H1 (cell line): ENCODE measurements around the gene DHX34. TPM values are rescaled to one million over a fixed set of nuclear protein-coding genes. Genes with fewer than 3 reads are reported as not detected.

Experiments used
- CTCF ChIA-PET: fragments of 300-600 bp; sonication (Branson Sonifier 250); formaldehyde crosslinking; loops from one replicate; lab custom pipeline; 2021; ENCODE audit not compliant: partially characterized antibody; lab: Charles Lee
- POLR2A ChIA-PET: fragments of 300-600 bp; sonication (Branson Sonifier 250); formaldehyde crosslinking; loops from one replicate; lab custom pipeline; 2021; ENCODE audit warnings: inconsistent platforms; ENCODE audit not compliant: partially characterized antibody; lab: Charles Lee
- DNase-seq, 2 experiments: peaks; one replicate each; pipeline versions ENCODE4 v3.0.0 to v3.0.0-alpha.2; 2010 to 2022; ENCODE audit warnings: low spot score in 2 of 2, low read depth in 1 of 2, mixed read lengths in 1 of 2
- FAIRE-seq: peaks from 2 replicates; lab custom pipeline; 2011; peaks lifted over from hg19 to GRCh38; lab: Jason Lieb, UNC
- H2AFZ ChIP-seq: 2 replicates; pipeline ENCODE4 v1.8.1; 2012; ENCODE audit warnings: low read length, inconsistent platforms
- H2AK5ac ChIP-seq: 2 replicates; pipeline ENCODE4 v1.6.1; 2013; ENCODE audit warnings: low read depth, low read length
- H2BK120ac ChIP-seq: replicated peaks from 2 replicates; pipeline ENCODE3; 2013; ENCODE audit warnings: low read depth, low read length, inconsistent platforms
- H2BK12ac ChIP-seq: 2 replicates; pipeline ENCODE4 v1.6.1; 2013; ENCODE audit warnings: low read depth, low read length
- H2BK15ac ChIP-seq: 2 replicates; pipeline ENCODE4 v1.6.1; 2013; ENCODE audit warnings: low read length
- H2BK20ac ChIP-seq: 2 replicates; pipeline ENCODE4 v1.6.1; 2013; ENCODE audit warnings: low read length
- H2BK5ac ChIP-seq: 2 replicates; pipeline ENCODE4 v1.6.1; 2013; ENCODE audit warnings: low read depth, low read length
- H3K14ac ChIP-seq: 2 replicates; pipeline ENCODE4 v1.6.1; 2013; ENCODE audit warnings: inconsistent platforms; ENCODE audit not compliant: insufficient read length
- H3K18ac ChIP-seq: 2 replicates; pipeline ENCODE4 v1.6.1; 2013; ENCODE audit warnings: low read length; ENCODE audit errors: extremely low read depth
- H3K23ac ChIP-seq: 2 replicates; pipeline ENCODE4 v1.6.1; 2013; ENCODE audit warnings: inconsistent platforms; ENCODE audit not compliant: insufficient read length
- H3K23me2 ChIP-seq: 2 replicates; pipeline ENCODE4 v1.6.1; 2013; ENCODE audit warnings: low read depth, low read length
- H3K27ac ChIP-seq: 2 replicates; pipeline ENCODE4 v1.6.1; 2011; ENCODE audit warnings: low read depth, low read length, inconsistent platforms
- H3K27me3 ChIP-seq, 4 experiments: replicated peaks in 1 of 4; 1 replicate in 1 of 4; 2 replicates in 3 of 4; pipeline versions ENCODE4 v1.6.1 to v1.8.1; 2011 to 2013; ENCODE audit warnings: low read length in 3 of 4, mild to moderate bottlenecking in 3 of 4, inconsistent platforms in 2 of 4, mixed read lengths in 2 of 4, moderate library complexity in 1 of 4; ENCODE audit not compliant: control insufficient read depth in 3 of 4, insufficient read depth in 3 of 4; ENCODE audit errors: extremely low read depth in 1 of 4
- H3K36me3 ChIP-seq, 4 experiments: 2 replicates each; pipeline versions ENCODE4 v1.6.1 to v1.8.1; 2011 to 2013; ENCODE audit warnings: mild to moderate bottlenecking in 4 of 4, low read length in 3 of 4, moderate library complexity in 2 of 4, control low read depth in 1 of 4, inconsistent platforms in 1 of 4; ENCODE audit not compliant: insufficient read depth in 4 of 4, control insufficient read depth in 2 of 4
- H3K4ac ChIP-seq: replicated peaks from 2 replicates; pipeline ENCODE3; 2013; ENCODE audit warnings: low read length, low read depth, mixed read lengths, inconsistent platforms; ENCODE audit not compliant: insufficient read length
- H3K4me1 ChIP-seq, 4 experiments: replicated peaks in 1 of 4; 1 replicate in 1 of 4; 2 replicates in 3 of 4; pipeline versions ENCODE4 v1.6.1 to v1.8.1; 2011 to 2013; ENCODE audit warnings: low read length in 3 of 4, inconsistent platforms in 2 of 4, mixed read lengths in 1 of 4; ENCODE audit not compliant: insufficient read depth in 4 of 4, control insufficient read depth in 3 of 4
- H3K4me2 ChIP-seq, 2 experiments: 2 replicates each; pipeline versions ENCODE4 v1.6.1 to v1.8.1; 2011 to 2013; ENCODE audit warnings: low read depth in 2 of 2, low read length in 2 of 2, control low read depth in 1 of 2, inconsistent platforms in 1 of 2, mild to moderate bottlenecking in 1 of 2; ENCODE audit not compliant: insufficient read depth in 1 of 2
- H3K4me3 ChIP-seq, 4 experiments: fragments of 200-600, 300-600 bp in 1 of 4; sonication (generic), shearing (Covaris generic), sonication (Bioruptor Twin) in 1 of 4; 2 replicates each; pipeline versions ENCODE4 v1.5.1 to v1.8.1; 2011 to 2016; ENCODE audit warnings: low read length in 4 of 4, low read depth in 3 of 4, control low read depth in 2 of 4, inconsistent platforms in 2 of 4, mild to moderate bottlenecking in 2 of 4, mixed read lengths in 1 of 4, moderate library complexity in 1 of 4; ENCODE audit not compliant: insufficient read depth in 2 of 4; ENCODE audit errors: extremely low read depth in 1 of 4
- H3K56ac ChIP-seq: replicated peaks from 2 replicates; pipeline ENCODE3; 2013; ENCODE audit warnings: low read depth, mild to moderate bottlenecking, mixed read lengths, low read length, inconsistent platforms; ENCODE audit not compliant: insufficient read length
- H3K79me1 ChIP-seq: 2 replicates; pipeline ENCODE4 v1.6.1; 2013; ENCODE audit warnings: low read depth, low read length, control low read depth
- H3K79me2 ChIP-seq, 2 experiments: 2 replicates each; pipeline versions ENCODE4 v1.6.1 to v1.8.1; 2012 to 2013; ENCODE audit warnings: low read length in 2 of 2, mild to moderate bottlenecking in 2 of 2, inconsistent platforms in 1 of 2; ENCODE audit not compliant: insufficient read depth in 2 of 2, control insufficient read depth in 1 of 2
- H3K9ac ChIP-seq, 4 experiments: replicated peaks in 1 of 4; 1 replicate in 1 of 4; 2 replicates in 3 of 4; pipeline versions ENCODE4 v1.6.1 to v1.8.1; 2011 to 2013; ENCODE audit warnings: low read depth in 3 of 4, low read length in 3 of 4, control low read depth in 2 of 4, mild to moderate bottlenecking in 2 of 4, moderate library complexity in 2 of 4, inconsistent platforms in 1 of 4; ENCODE audit errors: extremely low read depth in 1 of 4
- H3K9me3 ChIP-seq, 2 experiments: 2 replicates each; pipeline versions ENCODE4 v1.6.1 to v1.8.1; 2012 to 2013; ENCODE audit warnings: mild to moderate bottlenecking in 2 of 2, moderate library complexity in 2 of 2, control low read depth in 1 of 2, inconsistent platforms in 1 of 2, low read depth in 1 of 2, low read length in 1 of 2, mixed read lengths in 1 of 2; ENCODE audit not compliant: insufficient read depth in 2 of 2
- H4K20me1 ChIP-seq, 2 experiments: replicated peaks in 1 of 2; 2 replicates each; pipeline versions ENCODE3 to v1.8.1; 2011 to 2013; ENCODE audit warnings: inconsistent platforms in 2 of 2, low read length in 2 of 2, mild to moderate bottlenecking in 1 of 2; ENCODE audit not compliant: insufficient read depth in 2 of 2, control insufficient read depth in 1 of 2
- H4K5ac ChIP-seq: 2 replicates; pipeline ENCODE4 v1.6.1; 2013; ENCODE audit warnings: low read length, low read depth, mixed read lengths, inconsistent platforms; ENCODE audit not compliant: insufficient read length
- H4K8ac ChIP-seq: 2 replicates; pipeline ENCODE4 v1.8.0; 2013; ENCODE audit warnings: mild to moderate bottlenecking, moderate library complexity, low read length, inconsistent platforms; ENCODE audit not compliant: insufficient read depth; ENCODE audit errors: extremely low read depth
- H4K91ac ChIP-seq: replicated peaks from 2 replicates; pipeline ENCODE3; 2013; ENCODE audit warnings: low read length, mixed read lengths, inconsistent platforms; ENCODE audit not compliant: insufficient read length
- BACH1 ChIP-seq: IDR thresholded peaks from 2 replicates; pipeline ENCODE4 v1.6.1; 2012; ENCODE audit warnings: low read length, improper control_type of control experiment
- EP300 ChIP-seq, 2 experiments: IDR thresholded peaks; 1 replicate in 1 of 2; 2 replicates in 1 of 2; pipeline ENCODE4 v1.6.1; 2011 to 2012; ENCODE audit warnings: low read depth in 2 of 2, low read length in 2 of 2, mild to moderate bottlenecking in 2 of 2, borderline replicate concordance in 1 of 2, inconsistent platforms in 1 of 2, moderate library complexity in 1 of 2
- FOSL1 ChIP-seq: IDR thresholded peaks from 2 replicates; pipeline ENCODE4 v1.6.1; 2011; ENCODE audit warnings: mild to moderate bottlenecking, low read depth, low read length, moderate library complexity; ENCODE audit not compliant: insufficient read depth
- HDAC6 ChIP-seq: IDR thresholded peaks from one replicate; pipeline ENCODE4 v1.7.1; 2012; ENCODE audit warnings: low read depth, mild to moderate bottlenecking, inconsistent platforms, low read length, moderate library complexity
- POU5F1 ChIP-seq: IDR thresholded peaks from 2 replicates; pipeline ENCODE4 v1.6.1; 2011; ENCODE audit warnings: low read depth, mild to moderate bottlenecking, low read length, moderate library complexity
- SAP30 ChIP-seq: fragments of 300-600 bp; sonication (generic); IDR thresholded peaks from 2 replicates; pipeline ENCODE4 v1.7.1; 2012; ENCODE audit warnings: low read length, moderate library complexity, mild to moderate bottlenecking, inconsistent platforms; ENCODE audit not compliant: insufficient read depth, insufficient replicate concordance
- SIRT6 ChIP-seq: IDR thresholded peaks from one replicate; pipeline ENCODE4 v1.7.1; 2012; ENCODE audit warnings: low read length, inconsistent platforms
- SP1 ChIP-seq: IDR thresholded peaks from 2 replicates; pipeline ENCODE4 v1.6.1; 2011; ENCODE audit warnings: low read depth, low read length
- TCF12 ChIP-seq: IDR thresholded peaks from 2 replicates; pipeline ENCODE4 v1.6.1; 2011; ENCODE audit warnings: low read depth, mild to moderate bottlenecking, low read length
- WGBS, 2 experiments: shearing (Covaris generic) in 1 of 2; methylation state at CpG; one replicate each; pipeline versions ENCODE4 v1.1.6 to v1.1.7; 2013 to 2015; ENCODE audit warnings: low lambda C conversion rate in 2 of 2, mixed read lengths in 2 of 2, inconsistent platforms in 1 of 2, low coverage in 1 of 2, missing lambda C conversion rate in 1 of 2; ENCODE audit not compliant: insufficient replicate concordance in 2 of 2, insufficient coverage in 1 of 2, insufficient read length in 1 of 2; ENCODE audit errors: extremely low coverage in 1 of 2, missing lambda C conversion rate in 1 of 2; 5-methylcytosine and 5-hydroxymethylcytosine counted together
- polyA plus RNA-seq, 7 experiments: library from polyadenylated mRNA; depleted of rRNA in 3 of 7; stranded (reverse) in 5 of 7; unstranded in 2 of 7; fragments of >200 nt in 5 of 7; fragments of 200-250 nt in 2 of 7; gene quantifications; 1 replicate in 5 of 7; 2 replicates in 1 of 7; 4 replicates in 1 of 7; pipeline versions ENCODE4 v1.2.1 to v1.2.3, GENCODE V29; 2011 to 2013; ENCODE audit warnings: missing spikeins in 2 of 7, mixed read lengths in 2 of 7
- total RNA-seq: library from RNA; stranded (reverse); fragmentation: NEBNext Ultra II Directional; extraction: Animal tissue kit (Norgen Biotek cat#: 25700); gene quantifications from 2 replicates; pipeline ENCODE4 v1.2.1, GENCODE V29; 2021

DHX34 gene
- total and polyA plus RNA-seq, 2 of the 8 experiments (the other 6 are each of a cell fraction or from before 2014, with no cell fraction given), result 17.5 to 24.3 TPM

DNA sequence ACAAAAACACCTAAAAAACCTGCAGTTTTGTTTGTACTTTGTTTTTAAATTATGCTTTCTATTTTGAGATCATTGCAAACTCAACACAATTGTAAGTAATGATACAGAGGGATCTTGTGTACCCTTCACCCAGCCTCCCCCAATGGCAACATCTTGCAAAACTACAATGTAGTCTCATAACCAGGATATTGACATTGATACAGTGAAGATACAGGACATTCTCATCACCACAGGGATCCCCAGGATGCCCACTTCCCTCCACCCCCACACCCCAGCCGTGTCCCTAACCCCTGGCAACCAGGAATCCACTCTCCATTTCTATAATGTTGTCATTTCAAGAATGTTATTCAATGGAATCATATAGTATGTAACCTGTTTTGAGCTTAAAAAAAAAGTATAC, 27.5 kb upstream of the DHX34 start:
- no peaks in the 10 kb centered on the region for H3K36me3 ChIP-seq
- H4K91ac ChIP-seq, result no peak overlapping the region
- H3K27ac ChIP-seq, result no peak overlapping the region
- H3K4me3 ChIP-seq, result no peak overlapping the region
- H3K9ac ChIP-seq, result no peak overlapping the region
- H2BK20ac ChIP-seq, result no peak overlapping the region
- H2AFZ ChIP-seq, result no peak overlapping the region
- FAIRE-seq (no peak), DNase-seq (no peak)
- H3K4me1 ChIP-seq, result peaks cover 0 to 3% (median 0%) of the 10 kb centered on the region in 4 experiments; a peak in 1 of 7 replicates
- no peak overlapping the region for H3K18ac ChIP-seq
- POLR2A ChIA-PET, result interaction anchor here (1.5 kb wide), 1 partner anchor 86 kb away, joined by 5 read pairs; no protein-coding TSS in a partner anchor
- H2BK15ac ChIP-seq, result no peak overlapping the region
- H3K79me1 ChIP-seq, result no peaks in the 10 kb centered on the region
- H3K56ac ChIP-seq, result no peak overlapping the region
- no peak overlapping the region for H4K8ac ChIP-seq
- no peaks in the 10 kb centered on the region for H4K20me1 ChIP-seq
- no peaks in the 10 kb centered on the region for H3K23me2 ChIP-seq
- no peak overlapping the region for H2BK12ac ChIP-seq
- no peak overlapping the region for H3K4ac ChIP-seq
- H3K4me2 ChIP-seq, result no peak overlapping the region
- no peaks in the 10 kb centered on the region; a peak in 2 of 7 replicates for H3K27me3 ChIP-seq
- H3K9me3 ChIP-seq, result no peaks in the 10 kb centered on the region
- no peaks in the 10 kb centered on the region for H3K79me2 ChIP-seq
- H3K14ac ChIP-seq, result no peak overlapping the region
- H2BK5ac ChIP-seq, result no peak overlapping the region
- WGBS, 2 experiments, result 77% methylated on average over 1 of the region's 1 CpG; no CpG with 5 or more reads in 1 of the 2 experiments
- no peak overlapping the region for H4K5ac ChIP-seq
- CTCF ChIA-PET, result no interaction called here
- no peak overlapping the region for H3K23ac ChIP-seq
- H2BK120ac ChIP-seq, result no peak overlapping the region
- no peak overlapping the region for H2AK5ac ChIP-seq
- TF ChIP-seq SIRT6 (no peak), SP1 (no peak), HDAC6 (no peak), FOSL1 (no peak), SAP30 (no peak), TCF12 (no peak), POU5F1 (no peak), BACH1 (no peak), EP300 (IDR thresholded peaks at IDR 0.05; ENCODE audit: borderline replicate concordance in 1 of 2, low read depth in 2 of 2, low read length in 2 of 2) (no peak)
